Ramos (cell line): ENCODE results near the gene TJP3.

Source experiments
- in situ Hi-C: fragments of 300-500 bp; cut with MboI; formaldehyde crosslinking; loops from one replicate; pipeline ENCODE4 v1.14.3; 2022; ENCODE audit warnings: low sequenced_read_pairs; ENCODE audit not compliant: unreplicated experiment

TJP3 gene

GRCh38 chr19:3687774-3688706, 20.1 kb upstream of the TJP3 start:
- in situ Hi-C loops: no loop called here

- in situ Hi-C loops: no loop called here
Observed at GRCh38 chr19:3690551-3691371, 17.4 kb upstream of the TJP3 start.

- in situ Hi-C loops: no loop called here
Observed at GRCh38 chr19:3691372-3691716, 16.8 kb upstream of the TJP3 start.

- in situ Hi-C loops: no loop called here
Observed at GRCh38 chr19:3691726-3692125, 16.5 kb upstream of the TJP3 start.

- in situ Hi-C loops: no loop called here
Observed at GRCh38 chr19:3692141-3693024, 15.8 kb upstream of the TJP3 start.

- in situ Hi-C loops: no loop called here
Observed at GRCh38 chr19:3693025-3693925, 14.9 kb upstream of the TJP3 start.

- in situ Hi-C loops: no loop called here
Observed at GRCh38 chr19:3694361-3695123, 13.6 kb upstream of the TJP3 start.

GRCh38 chr19:3695124-3695733, 13.0 kb upstream of the TJP3 start:
- in situ Hi-C loops: no loop called here

GRCh38 chr19:3695986-3696659, 12.1 kb upstream of the TJP3 start:
- in situ Hi-C loops: no loop called here

GRCh38 chr19:3696660-3696995, 11.6 kb upstream of the TJP3 start:
- in situ Hi-C loops: no loop called here

- in situ Hi-C loops: no loop called here
Observed at GRCh38 chr19:3697094-3697493, 11.1 kb upstream of the TJP3 start.

- in situ Hi-C loops: no loop called here
Observed at GRCh38 chr19:3697671-3698385, 10.4 kb upstream of the TJP3 start.

- in situ Hi-C loops: no loop called here
Observed at GRCh38 chr19:3698386-3698950, 9.7 kb upstream of the TJP3 start.

GRCh38 chr19:3698974-3699740, 9.0 kb upstream of the TJP3 start:
- in situ Hi-C loops: no loop called here

GRCh38 chr19:3699741-3700241, 8.4 kb upstream of the TJP3 start:
- in situ Hi-C loops: loop anchor here (5.0 kb wide), 1 partner anchor 37 kb away; no protein-coding TSS in a partner anchor
